Measurements from ENCODE around the gene C5. TPM values are rescaled to one million over a fixed set of nuclear protein-coding genes. Genes with fewer than 3 reads are reported as not detected.

Gene C5
- total RNA-seq, 1 experiment from 2014 or later: 0.57 TPM

DNA sequence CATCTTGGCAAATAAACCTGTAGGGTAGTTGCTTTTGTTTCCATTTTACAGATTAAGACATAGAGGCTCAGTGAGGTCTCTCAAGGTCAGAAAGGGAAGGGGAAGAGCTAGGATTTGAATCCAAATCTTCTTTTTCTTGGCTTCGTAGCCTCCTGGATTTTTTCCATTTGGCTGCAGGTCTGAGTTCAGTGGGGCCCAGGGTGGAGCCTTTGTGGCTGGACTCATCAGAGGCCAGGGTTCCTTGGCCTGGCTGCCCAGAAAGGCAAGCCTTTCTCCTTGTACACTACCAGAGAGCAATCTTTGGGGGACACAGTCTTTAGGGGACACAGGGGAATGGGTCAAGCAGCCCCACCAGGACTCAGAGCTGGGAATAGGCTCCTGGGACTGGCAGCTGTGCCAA lies 112.9 kb downstream of the C5 start (continued):
- TF ChIP-seq, protein P1, sequence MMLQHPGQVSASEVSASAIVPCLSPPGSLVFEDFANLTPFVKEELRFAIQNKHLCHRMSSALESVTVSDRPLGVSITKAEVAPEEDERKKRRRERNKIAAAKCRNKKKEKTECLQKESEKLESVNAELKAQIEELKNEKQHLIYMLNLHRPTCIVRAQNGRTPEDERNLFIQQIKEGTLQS (CRISPR knock-in tag; conservative IDR thresholded peaks at IDR 0.05): no peak
- no peak for TF ChIP-seq ZNF219 (CRISPR knock-in tag; IDR thresholded peaks at IDR 0.05; ENCODE audit: borderline replicate concordance)
- TF ChIP-seq, protein P2, sequence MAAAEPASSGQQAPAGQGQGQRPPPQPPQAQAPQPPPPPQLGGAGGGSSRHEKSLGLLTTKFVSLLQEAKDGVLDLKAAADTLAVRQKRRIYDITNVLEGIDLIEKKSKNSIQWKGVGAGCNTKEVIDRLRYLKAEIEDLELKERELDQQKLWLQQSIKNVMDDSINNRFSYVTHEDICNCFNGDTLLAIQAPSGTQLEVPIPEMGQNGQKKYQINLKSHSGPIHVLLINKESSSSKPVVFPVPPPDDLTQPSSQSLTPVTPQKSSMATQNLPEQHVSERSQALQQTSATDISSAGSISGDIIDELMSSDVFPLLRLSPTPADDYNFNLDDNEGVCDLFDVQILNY (CRISPR knock-in tag; IDR thresholded peaks at IDR 0.05): no peak
- TF ChIP-seq, protein P3, sequence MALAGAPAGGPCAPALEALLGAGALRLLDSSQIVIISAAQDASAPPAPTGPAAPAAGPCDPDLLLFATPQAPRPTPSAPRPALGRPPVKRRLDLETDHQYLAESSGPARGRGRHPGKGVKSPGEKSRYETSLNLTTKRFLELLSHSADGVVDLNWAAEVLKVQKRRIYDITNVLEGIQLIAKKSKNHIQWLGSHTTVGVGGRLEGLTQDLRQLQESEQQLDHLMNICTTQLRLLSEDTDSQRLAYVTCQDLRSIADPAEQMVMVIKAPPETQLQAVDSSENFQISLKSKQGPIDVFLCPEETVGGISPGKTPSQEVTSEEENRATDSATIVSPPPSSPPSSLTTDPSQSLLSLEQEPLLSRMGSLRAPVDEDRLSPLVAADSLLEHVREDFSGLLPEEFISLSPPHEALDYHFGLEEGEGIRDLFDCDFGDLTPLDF (CRISPR knock-in tag; IDR thresholded peaks at IDR 0.05): no peak

GRCh38 chr9:120936764-120937122 lies 113.3 kb downstream of the C5 start:
- H3K4me1 Mint-ChIP-seq: peaks cover 15% of the 10 kb centered on the region
- no peak overlapping the region for H3K27ac Mint-ChIP-seq
- ChIA-PET CTCF (interaction anchor here (1.1 to 3.6 kb wide), 2 partner anchors 20 to 43 kb away, joined by 3 to 12 read pairs; no protein-coding TSS in a partner anchor), POLR2A (no interaction called here)
- no peak for TF ChIP-seq GABPB1 (CRISPR knock-in tag; IDR thresholded peaks at IDR 0.05)
- TF ChIP-seq, protein P4, sequence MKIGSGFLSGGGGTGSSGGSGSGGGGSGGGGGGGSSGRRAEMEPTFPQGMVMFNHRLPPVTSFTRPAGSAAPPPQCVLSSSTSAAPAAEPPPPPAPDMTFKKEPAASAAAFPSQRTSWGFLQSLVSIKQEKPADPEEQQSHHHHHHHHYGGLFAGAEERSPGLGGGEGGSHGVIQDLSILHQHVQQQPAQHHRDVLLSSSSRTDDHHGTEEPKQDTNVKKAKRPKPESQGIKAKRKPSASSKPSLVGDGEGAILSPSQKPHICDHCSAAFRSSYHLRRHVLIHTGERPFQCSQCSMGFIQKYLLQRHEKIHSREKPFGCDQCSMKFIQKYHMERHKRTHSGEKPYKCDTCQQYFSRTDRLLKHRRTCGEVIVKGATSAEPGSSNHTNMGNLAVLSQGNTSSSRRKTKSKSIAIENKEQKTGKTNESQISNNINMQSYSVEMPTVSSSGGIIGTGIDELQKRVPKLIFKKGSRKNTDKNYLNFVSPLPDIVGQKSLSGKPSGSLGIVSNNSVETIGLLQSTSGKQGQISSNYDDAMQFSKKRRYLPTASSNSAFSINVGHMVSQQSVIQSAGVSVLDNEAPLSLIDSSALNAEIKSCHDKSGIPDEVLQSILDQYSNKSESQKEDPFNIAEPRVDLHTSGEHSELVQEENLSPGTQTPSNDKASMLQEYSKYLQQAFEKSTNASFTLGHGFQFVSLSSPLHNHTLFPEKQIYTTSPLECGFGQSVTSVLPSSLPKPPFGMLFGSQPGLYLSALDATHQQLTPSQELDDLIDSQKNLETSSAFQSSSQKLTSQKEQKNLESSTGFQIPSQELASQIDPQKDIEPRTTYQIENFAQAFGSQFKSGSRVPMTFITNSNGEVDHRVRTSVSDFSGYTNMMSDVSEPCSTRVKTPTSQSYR (CRISPR knock-in tag; IDR thresholded peaks at IDR 0.05): no peak
- TF ChIP-seq ZNF423 (CRISPR knock-in tag; IDR thresholded peaks at IDR 0.05): no peak
- TF ChIP-seq RELA (CRISPR knock-in tag; IDR thresholded peaks at IDR 0.05; ENCODE audit: borderline replicate concordance): no peak
- no peak for TF ChIP-seq TEAD4 (CRISPR knock-in tag; IDR thresholded peaks at IDR 0.05)
- no peak for TF ChIP-seq USF2 (CRISPR knock-in tag; IDR thresholded peaks at IDR 0.05)
- no peak for TF ChIP-seq ZNF512 (CRISPR knock-in tag; IDR thresholded peaks at IDR 0.05; ENCODE audit: borderline replicate concordance)
- TF ChIP-seq IRF2 (CRISPR knock-in tag; IDR thresholded peaks at IDR 0.05; ENCODE audit: borderline replicate concordance, low read depth): no peak
- no peak for TF ChIP-seq TP53 (CRISPR knock-in tag; IDR thresholded peaks at IDR 0.05)
- no peak for TF ChIP-seq FOXP4 (CRISPR knock-in tag; IDR thresholded peaks at IDR 0.05)
- TF ChIP-seq ESRRA (CRISPR knock-in tag; IDR thresholded peaks at IDR 0.05; ENCODE audit: borderline replicate concordance): no peak
- TF ChIP-seq ZNF219 (CRISPR knock-in tag; IDR thresholded peaks at IDR 0.05; ENCODE audit: borderline replicate concordance): no peak
- TF ChIP-seq HMGXB4 (CRISPR knock-in tag; IDR thresholded peaks at IDR 0.05): no peak
- TF ChIP-seq, protein P5, sequence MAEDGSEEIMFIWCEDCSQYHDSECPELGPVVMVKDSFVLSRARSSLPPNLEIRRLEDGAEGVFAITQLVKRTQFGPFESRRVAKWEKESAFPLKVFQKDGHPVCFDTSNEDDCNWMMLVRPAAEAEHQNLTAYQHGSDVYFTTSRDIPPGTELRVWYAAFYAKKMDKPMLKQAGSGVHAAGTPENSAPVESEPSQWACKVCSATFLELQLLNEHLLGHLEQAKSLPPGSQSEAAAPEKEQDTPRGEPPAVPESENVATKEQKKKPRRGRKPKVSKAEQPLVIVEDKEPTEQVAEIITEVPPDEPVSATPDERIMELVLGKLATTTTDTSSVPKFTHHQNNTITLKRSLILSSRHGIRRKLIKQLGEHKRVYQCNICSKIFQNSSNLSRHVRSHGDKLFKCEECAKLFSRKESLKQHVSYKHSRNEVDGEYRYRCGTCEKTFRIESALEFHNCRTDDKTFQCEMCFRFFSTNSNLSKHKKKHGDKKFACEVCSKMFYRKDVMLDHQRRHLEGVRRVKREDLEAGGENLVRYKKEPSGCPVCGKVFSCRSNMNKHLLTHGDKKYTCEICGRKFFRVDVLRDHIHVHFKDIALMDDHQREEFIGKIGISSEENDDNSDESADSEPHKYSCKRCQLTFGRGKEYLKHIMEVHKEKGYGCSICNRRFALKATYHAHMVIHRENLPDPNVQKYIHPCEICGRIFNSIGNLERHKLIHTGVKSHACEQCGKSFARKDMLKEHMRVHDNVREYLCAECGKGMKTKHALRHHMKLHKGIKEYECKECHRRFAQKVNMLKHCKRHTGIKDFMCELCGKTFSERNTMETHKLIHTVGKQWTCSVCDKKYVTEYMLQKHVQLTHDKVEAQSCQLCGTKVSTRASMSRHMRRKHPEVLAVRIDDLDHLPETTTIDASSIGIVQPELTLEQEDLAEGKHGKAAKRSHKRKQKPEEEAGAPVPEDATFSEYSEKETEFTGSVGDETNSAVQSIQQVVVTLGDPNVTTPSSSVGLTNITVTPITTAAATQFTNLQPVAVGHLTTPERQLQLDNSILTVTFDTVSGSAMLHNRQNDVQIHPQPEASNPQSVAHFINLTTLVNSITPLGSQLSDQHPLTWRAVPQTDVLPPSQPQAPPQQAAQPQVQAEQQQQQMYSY (CRISPR knock-in tag; IDR thresholded peaks at IDR 0.05): no peak
- TF ChIP-seq ZNF317 (CRISPR knock-in tag; IDR thresholded peaks at IDR 0.05; ENCODE audit: borderline replicate concordance, low read depth): no peak
- H3K36me3 Mint-ChIP-seq: no peaks in the 10 kb centered on the region
- no peak overlapping the region for H3K4me3 Mint-ChIP-seq
- H3K27me3 Mint-ChIP-seq (ENCODE audit: low read depth): peaks cover 6% of the 10 kb centered on the region; the same call in 1 of the 2 replicates
- DNase-seq (ENCODE audit: low spot score) (no peak), ATAC-seq (no peak)
- H3K9me3 Mint-ChIP-seq: no peaks in the 10 kb centered on the region

Measured in WTC11 (cell line).